ENCODE data around the gene BTBD16.

BTBD16 gene

DNA sequence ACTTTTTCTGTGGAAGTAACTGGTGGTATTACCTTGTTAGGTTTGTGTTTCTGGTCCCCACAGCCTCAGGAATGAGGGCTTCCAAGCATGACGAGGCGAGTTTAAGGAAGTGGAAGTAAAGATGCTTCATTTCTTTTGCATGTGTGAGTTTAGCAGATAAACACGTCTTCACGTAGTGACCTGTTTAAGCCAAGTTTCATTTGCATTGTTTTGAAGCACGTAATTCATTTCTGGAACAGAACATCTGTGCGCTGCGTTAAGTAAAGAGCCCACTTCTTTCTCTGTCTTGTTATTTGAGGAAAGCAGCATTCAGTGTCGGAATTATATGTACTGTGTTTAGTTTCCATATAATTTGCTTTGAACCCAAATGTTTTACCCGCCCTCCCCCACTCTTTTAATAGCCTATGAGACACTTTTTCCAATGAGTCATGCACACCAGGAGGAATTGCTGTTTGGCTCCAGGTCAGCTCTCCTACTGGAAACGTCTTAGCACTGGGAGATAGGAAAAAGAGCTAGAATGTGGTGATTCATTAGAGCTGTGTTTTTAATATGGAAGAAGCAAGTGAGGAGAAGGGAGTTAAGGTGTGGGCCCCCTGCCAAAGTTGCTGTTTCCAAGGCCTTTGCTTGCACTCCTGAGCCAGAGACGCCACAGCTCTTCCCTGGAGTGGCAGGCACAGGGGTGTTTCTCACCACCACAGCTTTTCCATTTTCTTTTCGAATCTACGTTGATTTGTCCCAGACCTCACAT is 36.7 kb downstream of the BTBD16 start:
- DNase-seq (ENCODE audit: extremely low read depth, low read depth), result peak; percentile 61
- TF ChIP-seq, protein P1, sequence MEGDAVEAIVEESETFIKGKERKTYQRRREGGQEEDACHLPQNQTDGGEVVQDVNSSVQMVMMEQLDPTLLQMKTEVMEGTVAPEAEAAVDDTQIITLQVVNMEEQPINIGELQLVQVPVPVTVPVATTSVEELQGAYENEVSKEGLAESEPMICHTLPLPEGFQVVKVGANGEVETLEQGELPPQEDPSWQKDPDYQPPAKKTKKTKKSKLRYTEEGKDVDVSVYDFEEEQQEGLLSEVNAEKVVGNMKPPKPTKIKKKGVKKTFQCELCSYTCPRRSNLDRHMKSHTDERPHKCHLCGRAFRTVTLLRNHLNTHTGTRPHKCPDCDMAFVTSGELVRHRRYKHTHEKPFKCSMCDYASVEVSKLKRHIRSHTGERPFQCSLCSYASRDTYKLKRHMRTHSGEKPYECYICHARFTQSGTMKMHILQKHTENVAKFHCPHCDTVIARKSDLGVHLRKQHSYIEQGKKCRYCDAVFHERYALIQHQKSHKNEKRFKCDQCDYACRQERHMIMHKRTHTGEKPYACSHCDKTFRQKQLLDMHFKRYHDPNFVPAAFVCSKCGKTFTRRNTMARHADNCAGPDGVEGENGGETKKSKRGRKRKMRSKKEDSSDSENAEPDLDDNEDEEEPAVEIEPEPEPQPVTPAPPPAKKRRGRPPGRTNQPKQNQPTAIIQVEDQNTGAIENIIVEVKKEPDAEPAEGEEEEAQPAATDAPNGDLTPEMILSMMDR (IDR thresholded peaks at IDR 0.05; ENCODE audit: low read depth, low read length), result no peak

DNA sequence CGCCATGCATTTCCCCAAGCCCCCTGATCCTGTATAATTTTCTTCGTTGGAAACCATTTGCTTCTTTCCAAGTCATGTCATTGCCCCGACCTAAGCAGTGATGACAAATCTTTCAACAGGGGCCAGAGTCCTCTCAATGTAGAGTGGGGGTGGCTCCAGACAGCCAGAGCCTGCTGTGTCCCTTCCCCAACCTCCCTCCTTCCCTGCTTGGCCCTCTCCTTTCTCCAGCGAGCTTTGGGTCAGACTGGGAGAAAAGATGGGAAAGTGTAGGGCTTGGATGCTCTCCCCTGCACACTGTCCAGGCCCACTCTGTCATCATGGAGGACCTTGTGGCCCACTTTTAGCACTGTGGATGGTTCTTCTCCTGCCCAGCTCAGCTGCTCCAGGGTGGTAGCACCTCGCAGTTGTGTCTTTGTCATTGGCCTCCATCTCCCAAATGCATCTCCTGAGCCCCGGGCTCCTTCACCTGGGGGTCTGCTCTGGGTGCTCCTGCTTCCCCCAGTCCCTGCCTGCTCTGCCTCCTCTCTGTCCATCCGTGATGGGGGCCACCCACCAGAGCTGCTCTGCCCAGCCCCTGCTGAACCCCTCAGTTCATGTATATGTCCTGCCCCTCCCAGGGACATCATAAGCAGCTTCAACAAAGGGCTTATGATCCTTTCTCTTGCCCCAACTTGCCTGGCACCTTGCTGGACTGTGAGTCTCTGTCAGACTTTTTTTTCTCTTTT is 37.5 kb downstream of the BTBD16 start:
- TF ChIP-seq, protein P1 (IDR thresholded peaks at IDR 0.05; ENCODE audit: low read depth, low read length), result no peak
- DNase-seq (ENCODE audit: extremely low read depth, low read depth), result no peak

DNA sequence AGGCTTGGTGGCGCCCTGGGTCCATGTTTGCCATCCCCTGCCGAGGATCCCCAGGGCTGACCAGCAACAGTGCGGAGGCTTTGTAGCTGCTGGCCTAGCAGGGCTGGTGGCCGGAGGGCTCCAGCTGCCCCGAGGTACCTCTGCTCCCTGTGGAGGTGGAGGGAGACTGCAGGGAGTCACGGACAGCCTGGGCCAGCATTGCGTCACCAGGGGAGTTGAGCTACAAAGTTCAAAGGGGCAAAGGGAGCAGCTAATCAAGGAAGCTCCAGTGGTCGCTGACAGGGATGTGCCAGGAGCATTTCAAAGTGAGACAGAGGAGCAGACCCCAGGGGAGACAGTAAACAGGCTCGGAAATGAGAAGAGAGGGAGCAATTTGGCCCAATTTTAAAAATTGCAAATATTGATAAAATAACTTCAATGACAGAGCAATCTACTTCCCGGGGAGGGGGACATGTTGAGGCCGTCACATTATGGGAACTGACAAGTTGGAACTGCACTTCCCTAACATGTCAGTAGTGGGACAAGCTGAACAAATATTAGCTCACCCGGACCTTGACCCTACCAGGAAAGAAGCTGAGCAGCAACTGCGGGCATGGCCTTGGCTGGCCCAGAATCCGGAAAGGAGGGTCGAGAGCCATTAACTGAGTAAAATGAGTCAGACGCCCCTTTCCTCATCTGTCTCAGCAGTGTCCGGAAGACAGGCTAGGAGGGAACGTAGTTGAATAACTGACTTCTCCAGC is 39.4 kb downstream of the BTBD16 start:
- DNase-seq (ENCODE audit: extremely low read depth, low read depth), result no peak
- TF ChIP-seq, protein P1 (IDR thresholded peaks at IDR 0.05; ENCODE audit: low read depth, low read length), result no peak

DNA sequence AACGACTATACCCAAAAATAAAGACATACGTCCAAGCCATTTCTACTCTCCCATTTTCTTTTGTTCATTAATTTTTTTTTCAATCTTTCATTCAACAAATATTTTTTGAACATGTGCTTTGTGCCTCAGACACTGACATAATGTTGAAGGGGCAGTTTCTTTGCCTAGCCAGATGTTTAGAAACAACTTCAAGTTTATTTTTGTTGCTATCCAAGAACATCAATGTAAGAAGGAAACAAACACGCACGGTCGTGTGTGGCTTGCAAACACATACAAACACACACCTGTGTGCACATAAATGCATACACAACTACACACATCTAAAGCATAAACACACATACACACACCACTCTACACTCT is 39.9 kb downstream of the BTBD16 start:
- TF ChIP-seq, protein P1 (IDR thresholded peaks at IDR 0.05; ENCODE audit: low read depth, low read length), result no peak
- DNase-seq (ENCODE audit: extremely low read depth, low read depth), result no peak

DNA sequence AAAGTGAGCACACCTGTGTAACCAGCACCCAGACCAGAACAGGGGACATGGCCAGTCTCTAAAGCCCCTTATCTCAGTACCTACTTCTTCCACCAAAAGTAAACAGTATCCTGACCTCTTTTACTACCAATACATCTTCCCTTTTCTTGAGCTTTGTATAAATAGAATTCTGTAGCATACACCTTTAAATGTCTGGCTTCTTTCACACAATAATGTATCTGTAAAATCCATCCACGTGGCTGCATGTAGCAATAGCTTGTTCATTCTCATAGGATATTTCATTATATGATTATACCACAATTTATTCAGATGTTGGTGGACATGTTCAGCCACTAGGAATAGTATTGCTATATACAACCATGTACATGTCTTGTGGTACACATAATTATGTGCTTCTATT is 40.6 kb downstream of the BTBD16 start:
- TF ChIP-seq, protein P1 (IDR thresholded peaks at IDR 0.05; ENCODE audit: low read depth, low read length), result no peak
- no peak for DNase-seq (ENCODE audit: extremely low read depth, low read depth)

DNA sequence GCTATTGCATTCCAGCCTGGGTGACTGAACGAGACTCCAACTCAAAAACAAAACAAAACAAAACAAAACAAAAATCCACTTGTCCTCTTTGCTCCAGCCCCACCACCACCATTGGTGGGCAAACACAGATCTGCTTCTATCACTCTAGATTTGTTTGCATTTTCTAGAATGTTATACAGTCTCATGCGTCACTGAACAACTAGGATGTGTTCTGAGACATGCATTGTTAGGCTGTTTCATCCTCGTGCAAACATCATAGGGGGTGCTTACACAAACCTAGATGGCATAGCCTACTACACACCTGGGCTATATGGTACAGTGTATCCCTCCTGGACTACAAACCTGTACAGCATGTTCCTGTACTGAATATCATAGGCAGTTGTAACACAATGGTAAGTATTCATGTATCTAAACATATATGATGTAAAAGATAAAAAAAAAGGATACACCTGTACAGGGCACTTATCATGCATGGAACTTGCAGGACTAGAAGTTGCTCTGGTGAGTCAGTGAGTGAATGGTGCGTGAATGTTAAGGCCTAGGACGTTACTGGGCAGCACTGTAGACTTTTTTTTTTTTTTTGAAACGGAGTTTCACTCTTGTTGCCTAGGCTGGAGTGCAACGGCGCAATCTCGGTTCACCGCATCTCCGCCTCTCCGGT is 45.3 kb downstream of the BTBD16 start:
- TF ChIP-seq, protein P1 (IDR thresholded peaks at IDR 0.05; ENCODE audit: low read depth, low read length), result no peak
- no peak for DNase-seq (ENCODE audit: extremely low read depth, low read depth)

All from AG09319 (cell line).